Measurements from ENCODE around the gene ARF6. TPM values are rescaled to one million over a fixed set of nuclear protein-coding genes. Genes with fewer than 3 reads are reported as not detected.

ARF6 gene
- total and polyA plus RNA-seq, 10 of the 15 experiments (the other 5 are each of a cell fraction or from before 2014, with no cell fraction given), result 46.8 to 128 (median 71.9) TPM

GRCh38 chr14:49919825-49920659 is 27.2 kb downstream of the ARF6 start (continued):
- no peak for TF ChIP-seq NR2C1 (IDR thresholded peaks at IDR 0.05)
- no peak for TF ChIP-seq CHD1 (IDR thresholded peaks at IDR 0.05; ENCODE audit: low read depth, low read length)
- no peak for TF ChIP-seq ZNF274 (IDR thresholded peaks at IDR 0.05; ENCODE audit: insufficient read depth, insufficient read length)
- no peak for TF ChIP-seq RUNX3 (IDR thresholded peaks at IDR 0.05; ENCODE audit: low read length)

GRCh38 chr14:49920935-49921334 is 28.1 kb downstream of the ARF6 start:
- RAD21 ChIA-PET (ENCODE audit: unreplicated experiment), result interaction anchor here (0.7 to 1.0 kb wide), 3 partner anchors 9 to 82 kb away, joined by 3 to 6 read pairs (median 4); no protein-coding TSS in a partner anchor
- H3K9ac ChIP-seq (ENCODE audit: control insufficient read depth, insufficient read depth, low read length), result no peak overlapping the region
- no peaks in the 10 kb centered on the region for H4K20me1 ChIP-seq (ENCODE audit: control insufficient read depth, insufficient read depth)
- in situ Hi-C loops (cut with MboI), result no loop called here
- H3K36me3 ChIP-seq (ENCODE audit: control insufficient read depth in 2 of 2, insufficient read depth in 2 of 2, low read length in 1 of 2), result no peaks in the 10 kb centered on the region
- DNase-seq (ENCODE audit: low read depth, low spot score) (no peak), ATAC-seq (peak; percentile 95), FAIRE-seq (no peak)
- peak overlapping the region; percentile 43 for H2AFZ ChIP-seq (ENCODE audit: control insufficient read depth, low read depth, low read length)
- H3K27ac ChIP-seq (ENCODE audit: control insufficient read depth, insufficient read depth), result no peak overlapping the region
- H3K4me1 ChIP-seq (ENCODE audit: control insufficient read depth, insufficient read depth, low read length), result peaks cover 6% of the 10 kb centered on the region
- no peaks in the 10 kb centered on the region for H3K9me3 ChIP-seq (replicated peaks; ENCODE audit: control insufficient read depth, insufficient read depth, low read length)
- 7% methylated on average over 2 of the region's 2 CpGs for WGBS (ENCODE audit: insufficient coverage, insufficient replicate concordance, low lambda C conversion rate, missing lambda C conversion rate)
- no peaks in the 10 kb centered on the region for H3K27me3 ChIP-seq (replicated peaks in 1 of 2; ENCODE audit: control insufficient read depth in 2 of 2, insufficient read depth in 2 of 2, low read length in 1 of 2)
- CTCF ChIA-PET, result no interaction called here
- SMC1A ChIA-PET (ENCODE audit: uncharacterized antibody, unreplicated experiment), result interaction anchor here (0.7 to 1.2 kb wide), 2 partner anchors 13 to 28 kb away, joined by 3 to 5 read pairs; no protein-coding TSS in a partner anchor
- no peaks in the 10 kb centered on the region for H3K79me2 ChIP-seq (ENCODE audit: control insufficient read depth, insufficient read depth, low read length)
- POLR2A ChIA-PET, result interaction anchor here (0.5 to 1.2 kb wide), 4 partner anchors 9 to 80 kb away, joined by 3 to 5 read pairs (median 3); no protein-coding TSS in a partner anchor
- no peak overlapping the region for H3K4me2 ChIP-seq (ENCODE audit: control insufficient read depth, insufficient read depth)
- H3K4me3 ChIP-seq, result no peak overlapping the region
- BruUV-seq (replicated peaks), result no TSS peak
- intact Hi-C loops (cut with micrococcal nuclease; ENCODE audit: unreplicated experiment), result no loop called here
- peak; percentile 73 for TF ChIP-seq MEF2B (IDR thresholded peaks at IDR 0.05; ENCODE audit: partially characterized antibody, poor library complexity, severe bottlenecking)
- no peak for TF ChIP-seq CEBPB (IDR thresholded peaks at IDR 0.05; ENCODE audit: borderline replicate concordance in 1 of 2, low read depth in 2 of 2, low read length in 2 of 2)
- TF ChIP-seq RELA (IDR thresholded peaks at IDR 0.05; ENCODE audit: borderline replicate concordance, partially characterized antibody), result no peak
- TF ChIP-seq RUNX3 (IDR thresholded peaks at IDR 0.05; ENCODE audit: low read length), result peak; percentile 50
- TF ChIP-seq JUNB (IDR thresholded peaks at IDR 0.05), result no peak
- TF ChIP-seq ZNF274 (IDR thresholded peaks at IDR 0.05; ENCODE audit: insufficient read depth, insufficient read length), result no peak
- no peak for TF ChIP-seq SMARCA5 (IDR thresholded peaks at IDR 0.05)
- no peak for TF ChIP-seq TCF3 (IDR thresholded peaks at IDR 0.05; ENCODE audit: borderline replicate concordance, insufficient read depth, low read depth, low read length)
- no peak for TF ChIP-seq NRF1 (conservative IDR thresholded peaks at IDR 0.05; ENCODE audit: low read depth, low read length)
- TF ChIP-seq NR2C2 (IDR thresholded peaks at IDR 0.05; ENCODE audit: borderline replicate concordance, control insufficient read depth, insufficient read length, low read depth), result no peak
- TF ChIP-seq BCL3 (IDR thresholded peaks at IDR 0.05; ENCODE audit: borderline replicate concordance, insufficient read depth, low read depth, low read length, poor library complexity, severe bottlenecking), result no peak
- TF ChIP-seq POLR2AphosphoS5 (IDR thresholded peaks at IDR 0.05; ENCODE audit: low read length), result no peak
- TF ChIP-seq ATF7 (IDR thresholded peaks at IDR 0.05; ENCODE audit: low read depth), result 0 out of 2 replicates have a peak, but pooled peaks have one; percentile 26
- peak; percentile 64; the same call in 1 of the 2 replicates for TF ChIP-seq MTA2 (IDR thresholded peaks at IDR 0.05; ENCODE audit: low read depth)
- TF ChIP-seq MEF2A (IDR thresholded peaks at IDR 0.05; ENCODE audit: insufficient read depth, low read depth, low read length), result no peak
- TF ChIP-seq E2F4 (IDR thresholded peaks at IDR 0.05; ENCODE audit: low read depth, low read length), result no peak
- TF ChIP-seq BHLHE40 (IDR thresholded peaks at IDR 0.05; ENCODE audit: borderline replicate concordance in 1 of 2, low read depth in 2 of 2, low read length in 1 of 2), result peak; percentile 32 to 75; a peak in 3 of 4 replicates
- no peak for TF ChIP-seq CBFB (IDR thresholded peaks at IDR 0.05; ENCODE audit: low read depth)
